ENCODE measurements around the gene GMDS.

GMDS gene

DNA sequence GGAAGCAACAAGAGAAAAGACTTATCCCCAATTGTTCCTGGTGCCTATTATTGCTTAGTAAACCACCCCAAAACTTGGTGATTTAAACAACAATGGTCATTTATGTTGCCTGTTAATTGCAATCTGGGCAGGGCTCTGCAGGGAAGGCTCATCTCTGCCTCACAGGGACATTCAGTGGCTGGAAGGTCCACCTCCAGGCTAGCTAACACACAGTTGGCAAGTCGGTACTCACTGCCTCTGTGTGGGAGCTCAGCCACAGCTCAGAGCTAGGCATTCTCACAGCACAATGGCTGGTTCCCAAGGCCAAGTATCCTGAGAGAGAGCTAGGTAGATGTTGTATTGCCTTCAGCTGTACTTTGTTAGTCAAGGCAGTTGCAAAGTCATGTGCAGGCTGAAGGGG is 18.5 kb upstream of the GMDS start:
- no peaks in the 10 kb centered on the region for H3K27me3 ChIP-seq (replicated peaks; ENCODE audit: control insufficient read depth, insufficient read depth, low read length, poor library complexity, severe bottlenecking)
- H3K27ac ChIP-seq (ENCODE audit: insufficient read depth, low read length, poor library complexity, severe bottlenecking), result no peak overlapping the region
- no peaks in the 10 kb centered on the region for H3K4me1 ChIP-seq (ENCODE audit: control insufficient read depth, insufficient read depth, low read length, poor library complexity, severe bottlenecking)
- DNase-seq, result no peak
- H3K9me3 ChIP-seq (ENCODE audit: control insufficient read depth, low read length), result no peaks in the 10 kb centered on the region
- H3K36me3 ChIP-seq (ENCODE audit: control insufficient read depth, insufficient read depth, low read length), result no peaks in the 10 kb centered on the region
- no peak overlapping the region for H3K4me3 ChIP-seq (ENCODE audit: insufficient read depth, low read depth, low read length, poor library complexity, severe bottlenecking)

GRCh38 chr6:2259574-2259973 is 14.2 kb upstream of the GMDS start:
- DNase-seq, result no peak
- Histone ChIP-seq H3K27me3 (replicated peaks; ENCODE audit: control insufficient read depth, insufficient read depth, low read length, poor library complexity, severe bottlenecking) (no peaks in the 10 kb centered on the region), H3K27ac (ENCODE audit: insufficient read depth, low read length, poor library complexity, severe bottlenecking) (no peak overlapping the region), H3K4me1 (ENCODE audit: control insufficient read depth, insufficient read depth, low read length, poor library complexity, severe bottlenecking) (no peaks in the 10 kb centered on the region), H3K4me3 (ENCODE audit: insufficient read depth, low read depth, low read length, poor library complexity, severe bottlenecking) (no peak overlapping the region), H3K36me3 (ENCODE audit: control insufficient read depth, insufficient read depth, low read length) (no peaks in the 10 kb centered on the region), H3K9me3 (ENCODE audit: control insufficient read depth, low read length) (no peaks in the 10 kb centered on the region)

- no peaks in the 10 kb centered on the region for H3K27me3 ChIP-seq (replicated peaks; ENCODE audit: control insufficient read depth, insufficient read depth, low read length, poor library complexity, severe bottlenecking)
- H3K27ac ChIP-seq (ENCODE audit: insufficient read depth, low read length, poor library complexity, severe bottlenecking), result no peak overlapping the region
- no peak overlapping the region for H3K4me3 ChIP-seq (ENCODE audit: insufficient read depth, low read depth, low read length, poor library complexity, severe bottlenecking)
These were observed 13.6 kb upstream of the GMDS start for GRCh38 chr6:2259002-2259494.

DNA sequence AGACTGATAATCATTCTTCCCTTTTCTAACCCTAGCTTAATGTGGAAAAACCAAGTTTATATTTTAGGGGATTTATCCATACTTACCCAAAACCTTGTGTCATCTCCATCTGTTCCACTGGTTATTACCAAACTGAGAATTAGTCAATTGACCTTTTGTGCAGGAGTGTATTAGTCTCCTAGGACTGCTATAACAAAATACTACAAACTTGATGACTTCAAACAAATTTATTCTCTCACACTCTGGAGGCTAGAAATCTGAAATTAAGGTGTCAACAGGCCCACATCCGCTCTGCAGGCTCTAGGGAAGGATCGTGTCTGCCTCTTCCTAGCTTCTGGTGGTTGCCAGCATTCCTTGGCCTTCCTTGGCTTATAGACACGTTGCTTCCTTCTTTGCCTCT is 12.7 kb upstream of the GMDS start:
- no peaks in the 10 kb centered on the region for H3K36me3 ChIP-seq (ENCODE audit: control insufficient read depth, insufficient read depth, low read length)
- no peaks in the 10 kb centered on the region for H3K27me3 ChIP-seq (replicated peaks; ENCODE audit: control insufficient read depth, insufficient read depth, low read length, poor library complexity, severe bottlenecking)
- H3K9me3 ChIP-seq (ENCODE audit: control insufficient read depth, low read length), result no peaks in the 10 kb centered on the region
- no peaks in the 10 kb centered on the region for H3K4me1 ChIP-seq (ENCODE audit: control insufficient read depth, insufficient read depth, low read length, poor library complexity, severe bottlenecking)
- no peak for DNase-seq
- no peak overlapping the region for H3K27ac ChIP-seq (ENCODE audit: insufficient read depth, low read length, poor library complexity, severe bottlenecking)
- H3K4me3 ChIP-seq (ENCODE audit: insufficient read depth, low read depth, low read length, poor library complexity, severe bottlenecking), result no peak overlapping the region

More at GRCh38 chr6:2259002-2259494, 13.6 kb upstream of the GMDS start:
- DNase-seq, result no peak
- Histone ChIP-seq H3K36me3 (ENCODE audit: control insufficient read depth, insufficient read depth, low read length) (no peaks in the 10 kb centered on the region), H3K4me1 (ENCODE audit: control insufficient read depth, insufficient read depth, low read length, poor library complexity, severe bottlenecking) (no peaks in the 10 kb centered on the region), H3K9me3 (ENCODE audit: control insufficient read depth, low read length) (no peaks in the 10 kb centered on the region)

GRCh38 chr6:2257363-2257762 is 12.0 kb upstream of the GMDS start:
- Histone ChIP-seq H3K9me3 (ENCODE audit: control insufficient read depth, low read length) (no peaks in the 10 kb centered on the region), H3K27ac (ENCODE audit: insufficient read depth, low read length, poor library complexity, severe bottlenecking) (no peak overlapping the region), H3K4me1 (ENCODE audit: control insufficient read depth, insufficient read depth, low read length, poor library complexity, severe bottlenecking) (no peaks in the 10 kb centered on the region), H3K27me3 (replicated peaks; ENCODE audit: control insufficient read depth, insufficient read depth, low read length, poor library complexity, severe bottlenecking) (no peaks in the 10 kb centered on the region), H3K4me3 (ENCODE audit: insufficient read depth, low read depth, low read length, poor library complexity, severe bottlenecking) (no peak overlapping the region), H3K36me3 (ENCODE audit: control insufficient read depth, insufficient read depth, low read length) (no peaks in the 10 kb centered on the region)
- DNase-seq, result no peak

- Histone ChIP-seq H3K36me3 (ENCODE audit: control insufficient read depth, insufficient read depth, low read length) (no peaks in the 10 kb centered on the region), H3K4me1 (ENCODE audit: control insufficient read depth, insufficient read depth, low read length, poor library complexity, severe bottlenecking) (no peaks in the 10 kb centered on the region), H3K9me3 (ENCODE audit: control insufficient read depth, low read length) (no peaks in the 10 kb centered on the region), H3K27me3 (replicated peaks; ENCODE audit: control insufficient read depth, insufficient read depth, low read length, poor library complexity, severe bottlenecking) (no peaks in the 10 kb centered on the region), H3K27ac (ENCODE audit: insufficient read depth, low read length, poor library complexity, severe bottlenecking) (no peak overlapping the region), H3K4me3 (ENCODE audit: insufficient read depth, low read depth, low read length, poor library complexity, severe bottlenecking) (no peak overlapping the region)
- DNase-seq, result no peak
These were observed 9.3 kb upstream of the GMDS start for GRCh38 chr6:2254747-2255146.

- no peak overlapping the region for H3K27ac ChIP-seq (ENCODE audit: insufficient read depth, low read length, poor library complexity, severe bottlenecking)
- peaks cover 18% of the 10 kb centered on the region for H3K4me1 ChIP-seq (ENCODE audit: control insufficient read depth, insufficient read depth, low read length, poor library complexity, severe bottlenecking)
- no peak overlapping the region for H3K4me3 ChIP-seq (ENCODE audit: insufficient read depth, low read depth, low read length, poor library complexity, severe bottlenecking)
- no peaks in the 10 kb centered on the region for H3K9me3 ChIP-seq (ENCODE audit: control insufficient read depth, low read length)
- no peak for DNase-seq
- H3K27me3 ChIP-seq (replicated peaks; ENCODE audit: control insufficient read depth, insufficient read depth, low read length, poor library complexity, severe bottlenecking), result no peaks in the 10 kb centered on the region
- H3K36me3 ChIP-seq (ENCODE audit: control insufficient read depth, insufficient read depth, low read length), result no peaks in the 10 kb centered on the region
These were observed 3.7 kb upstream of the GMDS start for GRCh38 chr6:2249126-2249525.

DNA sequence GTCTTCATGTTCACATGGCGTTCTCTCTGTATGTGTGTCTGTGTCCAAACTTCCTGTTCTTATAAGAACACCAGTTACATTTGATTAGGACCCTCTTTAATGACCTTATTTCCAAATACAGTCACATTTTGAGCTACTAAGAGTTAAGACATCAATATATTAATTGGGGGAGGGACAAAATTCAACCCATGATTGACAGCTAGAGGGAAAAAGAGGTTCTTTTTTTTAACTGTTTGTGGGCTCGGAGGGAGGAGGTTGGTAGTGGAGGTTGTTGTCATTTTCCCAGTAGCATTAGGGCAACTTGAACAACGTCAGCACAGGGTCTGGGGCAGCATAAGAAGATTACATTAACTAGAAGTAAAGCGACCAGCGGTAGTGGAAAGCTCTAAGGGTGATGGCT is 2.3 kb upstream of the GMDS start:
- Histone ChIP-seq H3K36me3 (ENCODE audit: control insufficient read depth, insufficient read depth, low read length) (no peaks in the 10 kb centered on the region), H3K4me1 (ENCODE audit: control insufficient read depth, insufficient read depth, low read length, poor library complexity, severe bottlenecking) (peaks cover 18% of the 10 kb centered on the region), H3K27ac (ENCODE audit: insufficient read depth, low read length, poor library complexity, severe bottlenecking) (no peak overlapping the region), H3K9me3 (ENCODE audit: control insufficient read depth, low read length) (no peaks in the 10 kb centered on the region), H3K4me3 (ENCODE audit: insufficient read depth, low read depth, low read length, poor library complexity, severe bottlenecking) (no peak overlapping the region), H3K27me3 (replicated peaks; ENCODE audit: control insufficient read depth, insufficient read depth, low read length, poor library complexity, severe bottlenecking) (no peaks in the 10 kb centered on the region)
- no peak for DNase-seq

- peak; percentile 33 to 45 (median 38) for DNase-seq
- H3K36me3 ChIP-seq (ENCODE audit: control insufficient read depth, insufficient read depth, low read length), result no peaks in the 10 kb centered on the region
- H3K27me3 ChIP-seq (replicated peaks; ENCODE audit: control insufficient read depth, insufficient read depth, low read length, poor library complexity, severe bottlenecking), result no peaks in the 10 kb centered on the region
- peak overlapping the region; percentile 68 for H3K4me3 ChIP-seq (ENCODE audit: insufficient read depth, low read depth, low read length, poor library complexity, severe bottlenecking)
- peak overlapping the region; percentile 85 for H3K27ac ChIP-seq (ENCODE audit: insufficient read depth, low read length, poor library complexity, severe bottlenecking)
- H3K4me1 ChIP-seq (ENCODE audit: control insufficient read depth, insufficient read depth, low read length, poor library complexity, severe bottlenecking), result peaks cover 18% of the 10 kb centered on the region
- no peaks in the 10 kb centered on the region for H3K9me3 ChIP-seq (ENCODE audit: control insufficient read depth, low read length)
These were observed 765 bp upstream of the GMDS start for GRCh38 chr6:2245877-2246863.
